ENCODE data around the gene HPS1.

Gene HPS1

DNA sequence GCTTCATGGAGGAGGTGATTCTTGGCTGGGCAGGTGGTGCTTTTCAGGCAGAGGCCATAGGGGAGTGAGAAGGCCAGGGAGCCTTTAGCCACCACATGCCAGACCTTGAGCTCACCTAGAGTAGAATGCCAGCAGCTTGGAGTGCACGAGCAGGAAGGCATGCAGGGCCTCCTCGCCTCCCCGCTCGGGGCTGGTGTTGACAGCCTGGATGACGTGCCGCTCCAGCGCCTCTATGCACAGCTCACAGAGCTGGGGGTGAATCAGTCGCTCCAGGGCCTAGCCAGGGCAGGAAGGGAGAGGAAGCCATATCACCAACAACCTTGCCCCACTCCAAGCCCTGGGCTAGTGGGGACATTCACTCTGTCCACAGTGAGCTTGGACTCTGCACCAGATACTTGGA lies 15.7 kb downstream of the HPS1 start:
- Histone ChIP-seq H3K79me2 (ENCODE audit: insufficient read depth, low read depth) (no peaks in the 10 kb centered on the region), H2AFZ (ENCODE audit: low read depth) (no peak overlapping the region), H3K27me3 (ENCODE audit: insufficient read depth, low read depth) (no peaks in the 10 kb centered on the region), H3K36me3 (ENCODE audit: insufficient read depth) (no peaks in the 10 kb centered on the region), H4K20me1 (ENCODE audit: insufficient read depth) (no peaks in the 10 kb centered on the region), H3K27ac (no peak overlapping the region), H3K4me3 (IDR thresholded peaks at IDR 0.05; ENCODE audit: insufficient read depth, low read depth, low read length) (no peak overlapping the region), H3K9ac (no peak overlapping the region), H3K4me2 (no peak overlapping the region), H3K4me1 (ENCODE audit: low read depth, poor library complexity, severe bottlenecking) (no peaks in the 10 kb centered on the region)
- TF ChIP-seq, protein P1, sequence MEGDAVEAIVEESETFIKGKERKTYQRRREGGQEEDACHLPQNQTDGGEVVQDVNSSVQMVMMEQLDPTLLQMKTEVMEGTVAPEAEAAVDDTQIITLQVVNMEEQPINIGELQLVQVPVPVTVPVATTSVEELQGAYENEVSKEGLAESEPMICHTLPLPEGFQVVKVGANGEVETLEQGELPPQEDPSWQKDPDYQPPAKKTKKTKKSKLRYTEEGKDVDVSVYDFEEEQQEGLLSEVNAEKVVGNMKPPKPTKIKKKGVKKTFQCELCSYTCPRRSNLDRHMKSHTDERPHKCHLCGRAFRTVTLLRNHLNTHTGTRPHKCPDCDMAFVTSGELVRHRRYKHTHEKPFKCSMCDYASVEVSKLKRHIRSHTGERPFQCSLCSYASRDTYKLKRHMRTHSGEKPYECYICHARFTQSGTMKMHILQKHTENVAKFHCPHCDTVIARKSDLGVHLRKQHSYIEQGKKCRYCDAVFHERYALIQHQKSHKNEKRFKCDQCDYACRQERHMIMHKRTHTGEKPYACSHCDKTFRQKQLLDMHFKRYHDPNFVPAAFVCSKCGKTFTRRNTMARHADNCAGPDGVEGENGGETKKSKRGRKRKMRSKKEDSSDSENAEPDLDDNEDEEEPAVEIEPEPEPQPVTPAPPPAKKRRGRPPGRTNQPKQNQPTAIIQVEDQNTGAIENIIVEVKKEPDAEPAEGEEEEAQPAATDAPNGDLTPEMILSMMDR (conservative IDR thresholded peaks at IDR 0.05; ENCODE audit: low read depth, low read length) = no peak

DNA sequence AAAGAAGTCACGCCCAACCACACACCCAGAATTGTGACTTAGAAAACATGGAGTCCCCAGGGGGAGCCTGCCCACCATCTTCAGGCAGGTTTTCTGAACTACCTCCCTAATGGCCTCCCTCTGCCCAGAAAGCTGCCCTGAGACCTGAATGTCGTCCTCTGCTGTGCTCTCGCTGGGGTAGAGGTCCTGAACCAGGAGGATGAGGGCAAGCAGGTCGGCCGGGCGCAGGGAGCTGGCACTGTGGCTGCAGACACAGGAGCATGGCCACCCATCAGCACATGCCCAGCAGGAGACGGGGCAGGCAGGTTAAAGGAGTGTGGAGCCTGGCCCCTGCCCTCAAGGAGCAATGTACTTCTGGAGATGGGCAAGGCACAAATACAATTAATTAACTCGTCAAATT lies 16.3 kb downstream of the HPS1 start:
- Histone ChIP-seq H4K20me1 (ENCODE audit: insufficient read depth) (no peaks in the 10 kb centered on the region), H3K9ac (no peak overlapping the region), H3K4me2 (no peak overlapping the region), H2AFZ (ENCODE audit: low read depth) (no peak overlapping the region), H3K4me3 (IDR thresholded peaks at IDR 0.05; ENCODE audit: insufficient read depth, low read depth, low read length) (no peak overlapping the region), H3K4me1 (ENCODE audit: low read depth, poor library complexity, severe bottlenecking) (no peaks in the 10 kb centered on the region), H3K36me3 (ENCODE audit: insufficient read depth) (no peaks in the 10 kb centered on the region), H3K79me2 (ENCODE audit: insufficient read depth, low read depth) (no peaks in the 10 kb centered on the region), H3K27ac (no peak overlapping the region), H3K27me3 (ENCODE audit: insufficient read depth, low read depth) (no peaks in the 10 kb centered on the region)
- TF ChIP-seq, protein P1 (conservative IDR thresholded peaks at IDR 0.05; ENCODE audit: low read depth, low read length) = no peak

DNA sequence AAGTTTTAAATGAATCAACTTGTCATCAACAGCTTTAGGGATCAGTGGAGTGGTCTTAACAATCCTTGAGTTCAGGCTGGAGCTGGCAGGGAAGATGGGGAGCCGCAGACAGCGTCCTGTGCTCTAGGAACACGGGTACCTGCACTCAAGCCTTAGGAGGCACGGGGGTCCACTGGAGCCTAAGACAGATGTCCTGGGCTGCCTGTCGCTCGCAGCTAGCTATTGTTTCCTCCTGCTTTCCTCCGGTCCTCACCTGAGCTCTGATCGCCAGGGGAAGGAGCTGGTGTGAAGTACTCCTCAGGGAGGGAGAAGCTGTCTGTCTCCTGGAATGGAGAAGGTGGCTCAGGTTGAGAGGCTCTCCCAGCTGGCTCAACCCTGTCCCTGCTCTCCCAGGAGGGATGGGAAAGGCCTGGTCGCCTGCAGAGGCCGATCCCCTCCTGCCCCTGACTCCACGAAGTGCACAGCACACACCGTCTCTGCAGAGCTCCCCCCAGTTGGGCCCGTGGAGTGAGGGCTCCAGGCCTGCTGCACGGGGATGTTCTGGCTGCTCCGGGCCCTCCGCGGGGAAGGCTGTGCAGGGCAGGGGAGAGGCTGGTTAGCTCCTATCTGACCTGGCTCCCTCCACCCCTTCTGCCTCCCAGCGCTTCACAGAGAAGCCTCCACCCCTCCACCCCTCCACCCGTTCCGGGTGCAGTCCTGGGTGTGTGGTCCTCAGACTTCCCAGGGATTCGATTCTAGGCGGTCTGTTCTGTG lies 17.2 kb downstream of the HPS1 start:
- TF ChIP-seq, protein P1 (conservative IDR thresholded peaks at IDR 0.05; ENCODE audit: low read depth, low read length) = no peak

DNA sequence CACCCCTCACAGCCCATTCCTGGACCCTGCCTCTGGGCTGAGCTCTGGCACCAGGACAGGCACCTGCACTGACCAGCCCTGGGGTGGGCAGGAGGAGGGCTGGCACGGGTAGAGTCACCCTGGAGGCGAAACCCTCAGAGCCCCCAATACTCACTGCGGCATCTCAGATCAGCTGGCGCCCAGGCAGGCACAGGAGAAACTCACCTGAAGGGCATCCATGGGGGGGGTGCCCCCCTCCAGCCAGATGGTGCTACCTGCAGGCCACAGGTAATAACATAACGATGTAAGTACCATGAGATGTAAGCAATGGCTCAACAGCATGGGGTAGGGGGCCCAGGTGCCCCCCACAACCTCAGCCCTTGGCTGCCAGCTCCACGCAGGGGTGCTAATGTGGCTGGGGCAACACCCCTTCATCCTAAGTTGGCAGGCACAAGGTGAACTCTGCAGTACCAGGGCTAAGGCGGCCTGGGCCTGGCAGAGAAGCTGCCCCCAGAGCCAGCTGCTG lies 19.7 kb downstream of the HPS1 start:
- TF ChIP-seq, protein P1 (conservative IDR thresholded peaks at IDR 0.05; ENCODE audit: low read depth, low read length) = no peak
- Histone ChIP-seq H3K27ac (no peak overlapping the region), H3K4me1 (ENCODE audit: low read depth, poor library complexity, severe bottlenecking) (peaks cover 11% of the 10 kb centered on the region), H3K4me3 (IDR thresholded peaks at IDR 0.05; ENCODE audit: insufficient read depth, low read depth, low read length) (no peak overlapping the region), H3K9ac (no peak overlapping the region), H3K79me2 (ENCODE audit: insufficient read depth, low read depth) (no peaks in the 10 kb centered on the region), H3K36me3 (ENCODE audit: insufficient read depth) (no peaks in the 10 kb centered on the region), H4K20me1 (ENCODE audit: insufficient read depth) (no peaks in the 10 kb centered on the region), H3K27me3 (ENCODE audit: insufficient read depth, low read depth) (no peaks in the 10 kb centered on the region), H2AFZ (ENCODE audit: low read depth) (no peak overlapping the region), H3K4me2 (no peak overlapping the region)

More for the DNA sequence above, 17.2 kb downstream of the HPS1 start:
- Histone ChIP-seq H3K27ac (no peak overlapping the region), H4K20me1 (ENCODE audit: insufficient read depth) (no peaks in the 10 kb centered on the region), H3K9ac (no peak overlapping the region), H2AFZ (ENCODE audit: low read depth) (no peak overlapping the region), H3K36me3 (ENCODE audit: insufficient read depth) (no peaks in the 10 kb centered on the region), H3K4me2 (no peak overlapping the region), H3K79me2 (ENCODE audit: insufficient read depth, low read depth) (no peaks in the 10 kb centered on the region), H3K4me1 (ENCODE audit: low read depth, poor library complexity, severe bottlenecking) (no peaks in the 10 kb centered on the region), H3K27me3 (ENCODE audit: insufficient read depth, low read depth) (no peaks in the 10 kb centered on the region), H3K4me3 (IDR thresholded peaks at IDR 0.05; ENCODE audit: insufficient read depth, low read depth, low read length) (no peak overlapping the region)
